HG03442 (cell line): Measurements from ENCODE around the gene C3orf20.
"Not testable (repeated sequence)": the region's sequence is repeated elsewhere in the genome, so short reads cannot be mapped to it uniquely, and the experiment has no call there.

Experiments used
- ATAC-seq: cut with Tn5 transposase; IDR thresholded peaks from one replicate; pipeline ENCODE4 v1.9.1; 2021; ENCODE audit warnings: mild to moderate bottlenecking, moderate library complexity; ENCODE audit not compliant: unreplicated experiment

The C3orf20 gene

GRCh38 chr3:14793858-14794234 is 118.9 kb downstream of the C3orf20 start:
- no peak for ATAC-seq

DNA sequence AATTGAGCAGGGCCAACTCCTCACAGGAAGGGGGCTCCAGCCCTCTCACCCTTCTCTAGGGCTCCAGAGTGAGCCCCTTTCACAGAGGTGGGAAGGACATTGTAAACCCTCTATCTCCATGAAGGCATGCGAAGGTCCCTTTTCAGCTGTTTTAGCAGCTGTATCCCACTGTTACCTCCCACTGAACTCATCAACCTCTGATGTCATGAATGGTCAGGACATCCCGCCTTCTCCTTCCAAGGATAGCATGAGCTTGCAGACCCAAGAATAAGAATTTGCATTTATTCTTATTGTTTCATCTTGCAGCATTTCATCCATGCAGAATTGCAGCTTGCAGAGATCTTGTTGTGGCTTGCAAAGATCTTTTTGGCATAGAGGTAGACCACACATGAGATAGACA is 119.5 kb downstream of the C3orf20 start:
- no peak for ATAC-seq

- no peak for ATAC-seq
These were observed 121.1 kb downstream of the C3orf20 start for GRCh38 chr3:14795996-14796395.

- ATAC-seq: no peak
These were observed 121.6 kb downstream of the C3orf20 start for GRCh38 chr3:14796403-14797077.

DNA sequence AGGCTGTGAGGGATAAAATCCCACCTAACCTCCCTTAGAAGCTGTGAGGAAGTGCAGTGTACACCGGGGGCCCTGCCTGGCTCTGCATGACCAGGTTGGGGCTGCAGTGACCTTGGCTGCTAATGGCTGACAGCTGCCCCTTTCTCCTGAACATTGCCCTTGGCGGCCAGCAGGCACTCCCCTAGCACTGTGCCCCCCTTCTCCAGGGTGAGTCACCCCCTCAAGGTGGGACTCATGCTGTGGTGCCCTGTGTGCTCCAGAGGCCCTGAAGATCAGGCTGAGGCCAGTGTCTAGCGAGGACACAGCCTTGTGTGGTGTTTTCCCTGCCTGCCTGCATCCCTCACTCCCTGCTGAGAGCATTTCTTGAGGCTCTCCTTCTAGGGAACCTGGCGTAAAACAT is 122.8 kb downstream of the C3orf20 start:
- ATAC-seq: no peak

GRCh38 chr3:14798231-14798630 is 123.3 kb downstream of the C3orf20 start:
- ATAC-seq: no peak

- ATAC-seq: no peak
These were observed 124.2 kb downstream of the C3orf20 start for GRCh38 chr3:14799146-14799545.

DNA sequence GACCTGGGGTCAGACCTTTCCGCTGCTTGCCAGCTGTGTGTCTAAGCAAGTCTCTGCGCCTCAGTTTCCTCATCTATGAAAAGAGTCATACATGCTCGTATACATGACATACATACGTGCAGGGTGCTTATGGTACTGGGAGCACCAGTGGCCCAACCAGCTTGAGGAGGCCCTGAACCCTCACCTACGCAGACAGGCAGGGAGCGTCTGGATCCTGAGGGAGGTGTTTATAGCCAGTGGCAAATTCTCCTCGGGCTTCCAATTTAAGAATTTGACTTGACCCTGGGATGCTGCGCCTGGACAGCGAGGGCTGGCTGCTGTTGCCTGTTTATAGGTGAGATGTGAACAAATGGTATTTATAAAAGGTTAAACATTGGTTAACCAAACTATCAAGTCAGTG is 126.1 kb downstream of the C3orf20 start:
- ATAC-seq: no peak

DNA sequence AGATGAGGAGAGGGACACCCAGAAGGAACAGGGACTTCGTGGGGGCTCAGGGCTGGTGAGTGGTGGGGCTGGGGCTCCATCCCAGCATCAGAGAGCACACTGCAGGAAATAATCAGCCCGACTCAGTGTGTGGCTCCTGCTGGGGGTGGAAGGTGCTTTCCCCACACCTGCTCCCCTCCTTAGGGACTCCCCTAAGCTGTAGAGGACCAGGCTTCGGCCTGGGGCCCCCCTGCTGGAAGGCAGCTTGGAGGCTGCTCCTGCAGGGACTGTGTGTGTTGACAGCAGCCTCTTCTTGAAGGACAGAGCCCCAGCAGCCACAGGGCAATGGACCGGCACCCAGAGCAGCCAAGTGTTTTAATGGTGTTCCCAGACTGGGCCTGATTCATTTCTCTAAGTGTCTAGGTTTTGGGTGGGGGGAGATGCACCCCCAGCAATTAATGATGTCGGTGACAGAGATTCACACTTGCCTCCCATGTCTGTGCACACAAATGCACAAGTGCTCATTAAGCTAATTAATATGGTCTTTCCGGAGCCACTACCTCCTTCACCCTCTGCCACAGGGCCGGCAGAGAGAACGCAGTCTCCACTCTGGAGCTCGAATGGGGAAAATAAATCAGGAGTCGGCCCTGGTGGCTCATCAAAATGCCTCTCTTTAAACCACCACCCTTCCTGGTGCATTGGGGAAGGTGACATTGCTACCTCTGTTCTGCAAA is 126.9 kb downstream of the C3orf20 start:
- no peak for ATAC-seq

- no peak for ATAC-seq
These were observed 127.4 kb downstream of the C3orf20 start for GRCh38 chr3:14802381-14802731.

DNA sequence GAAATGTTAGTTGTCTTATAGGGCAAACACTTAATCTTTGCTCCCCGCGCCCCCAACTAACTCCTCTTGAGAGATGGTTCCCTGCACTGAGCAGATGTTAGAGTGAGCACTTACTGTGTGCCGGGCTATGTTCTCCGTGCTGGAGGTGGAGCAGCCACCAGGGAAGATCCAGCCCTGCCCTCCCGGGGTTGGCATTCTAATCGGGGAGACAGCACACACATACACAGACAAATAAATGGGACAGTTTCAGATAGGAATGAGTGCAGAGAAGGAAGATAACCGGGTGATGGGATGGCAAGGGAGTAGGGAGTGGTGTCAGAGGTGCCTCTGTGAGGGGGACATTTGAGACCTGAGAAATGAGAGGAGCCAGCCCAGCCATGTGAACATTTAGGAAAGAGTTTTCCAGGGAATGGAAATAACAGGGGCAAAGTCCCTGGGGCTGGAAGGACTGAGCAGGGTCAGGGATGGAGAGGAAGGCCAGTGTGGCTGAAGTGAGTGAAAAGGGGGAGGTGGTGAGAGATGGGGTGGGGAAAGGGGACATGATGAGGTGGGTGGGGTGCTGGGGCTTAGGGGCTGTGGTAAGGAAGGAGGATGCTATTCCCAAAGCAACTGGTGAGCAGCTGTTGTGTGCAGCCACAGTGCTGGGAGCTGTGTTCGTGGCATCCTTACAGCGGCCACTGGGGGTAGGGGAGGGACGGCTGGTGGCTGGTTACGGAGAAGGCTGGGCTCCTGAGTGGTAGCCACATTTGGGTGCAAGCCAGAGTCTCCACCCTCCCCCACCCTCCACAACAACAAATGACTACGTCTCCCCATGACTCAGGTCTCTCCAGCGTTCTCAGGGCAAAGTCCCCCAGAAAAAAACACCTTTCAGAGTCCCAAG is 128.4 kb downstream of the C3orf20 start:
- ATAC-seq: no peak

DNA sequence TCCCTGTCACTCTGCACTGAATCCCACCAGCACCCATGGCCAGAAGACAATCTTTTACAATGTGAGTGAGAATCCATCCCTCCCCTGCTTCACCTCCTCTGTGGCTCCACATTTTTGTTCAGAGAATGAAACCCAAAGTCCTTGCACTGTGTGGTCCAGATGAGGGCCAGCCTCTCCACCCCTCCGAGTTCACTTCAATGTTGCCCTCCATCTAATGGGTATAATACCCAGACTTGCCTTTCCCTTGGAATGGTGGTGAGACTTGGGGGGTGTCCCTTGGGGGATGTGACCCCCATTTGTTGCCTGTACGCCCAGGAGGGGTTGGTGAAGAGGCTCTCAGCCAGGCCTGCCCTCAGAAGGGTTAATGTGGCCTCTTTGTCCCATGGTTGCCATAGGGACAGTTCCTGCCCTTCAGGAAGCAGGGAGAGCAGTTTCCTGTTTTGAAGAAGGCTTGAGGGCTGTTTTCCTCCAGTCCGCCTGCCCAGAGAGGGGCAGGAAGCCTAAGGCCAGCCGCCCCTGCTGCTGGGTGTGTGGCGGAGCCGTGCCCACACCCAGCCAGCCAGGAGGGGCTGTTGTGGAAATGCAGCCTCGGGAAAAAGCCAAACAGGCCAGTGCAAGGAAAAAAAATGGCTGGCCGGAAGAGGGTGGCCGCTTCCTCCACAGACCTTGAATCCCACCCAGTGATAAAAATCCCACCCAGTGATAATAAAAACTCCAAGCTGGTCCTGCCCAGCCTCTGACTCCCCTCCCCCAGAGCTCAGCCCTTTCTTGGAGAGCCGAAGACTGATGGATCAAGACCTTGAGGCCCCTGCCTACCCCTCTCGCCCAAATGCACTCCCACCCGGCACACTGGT is 129.3 kb downstream of the C3orf20 start:
- no peak for ATAC-seq

DNA sequence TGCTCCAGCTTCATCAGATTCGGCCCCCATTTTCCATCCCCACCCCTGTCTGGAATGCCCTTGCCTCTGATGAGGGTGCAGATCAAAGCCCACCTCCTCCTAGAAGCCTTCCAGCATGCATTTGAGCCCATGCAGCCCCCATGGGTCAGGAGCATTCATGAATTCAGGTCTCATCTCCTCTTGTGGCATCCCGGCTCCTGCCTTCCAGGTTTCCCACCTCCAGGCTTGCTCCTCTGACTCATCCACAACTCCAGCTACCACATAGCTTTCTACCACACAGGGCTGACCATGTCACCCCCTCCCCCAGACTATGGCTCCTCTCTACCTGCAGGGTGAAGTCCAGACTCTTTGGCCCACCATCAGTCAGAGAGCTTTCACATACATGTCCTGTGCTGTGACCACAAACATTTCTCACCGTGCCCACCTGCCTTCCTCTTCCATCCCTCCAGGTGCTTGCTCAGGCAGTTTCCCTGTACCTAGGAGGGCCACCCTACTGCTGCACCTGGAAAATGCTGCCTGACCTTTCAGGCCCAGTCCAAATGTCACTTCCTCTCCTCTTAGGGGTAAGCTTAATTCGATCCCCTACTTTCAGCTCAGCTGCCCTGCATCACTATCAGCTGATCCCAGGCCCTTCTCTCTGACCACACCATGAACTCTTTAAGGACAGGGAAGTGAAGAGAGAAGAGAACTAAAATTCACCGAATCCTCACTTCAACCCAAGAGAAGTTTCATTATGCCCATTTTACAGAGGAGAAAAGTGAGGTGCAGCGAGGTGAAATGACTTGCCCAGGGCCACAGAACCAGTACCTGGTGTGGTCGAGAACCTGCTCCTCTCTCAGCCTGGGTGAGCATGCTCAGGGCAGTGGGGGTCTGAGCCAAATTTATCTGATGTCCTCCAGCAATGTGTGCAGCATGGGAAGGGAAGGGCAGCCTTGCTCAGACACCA is 130.2 kb downstream of the C3orf20 start:
- ATAC-seq: no peak

GRCh38 chr3:14805961-14806537 is 131.1 kb downstream of the C3orf20 start:
- ATAC-seq: no peak

DNA sequence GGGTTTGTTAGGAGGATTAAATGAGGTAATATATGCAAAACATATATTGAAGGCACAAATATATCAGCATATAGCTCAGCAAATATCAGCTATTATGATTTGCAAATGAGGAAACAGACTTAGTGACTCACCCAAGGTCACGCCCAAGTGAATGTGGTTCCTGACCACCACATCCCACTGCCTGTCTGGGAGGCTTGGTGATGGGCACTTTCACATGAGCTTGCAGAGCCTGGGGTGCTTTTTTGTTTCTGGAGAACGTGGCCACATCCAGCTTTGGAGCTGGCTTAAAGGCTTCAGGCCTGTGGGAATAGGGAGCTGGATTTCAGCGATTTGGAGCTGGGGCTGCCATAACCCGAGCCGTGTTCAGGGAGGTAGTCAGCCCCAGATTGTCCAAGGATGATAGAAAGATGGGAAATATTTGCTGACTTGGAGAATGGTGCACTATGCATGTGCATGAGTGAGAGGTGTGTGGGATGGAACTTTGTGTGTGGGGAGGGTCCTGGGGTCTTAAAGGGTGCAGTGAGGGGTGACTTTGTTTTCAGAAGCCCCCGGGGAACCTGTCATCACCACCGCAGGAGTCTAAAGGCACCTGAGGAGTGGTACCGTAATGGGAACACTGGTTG is 131.8 kb downstream of the C3orf20 start:
- no peak for ATAC-seq

DNA sequence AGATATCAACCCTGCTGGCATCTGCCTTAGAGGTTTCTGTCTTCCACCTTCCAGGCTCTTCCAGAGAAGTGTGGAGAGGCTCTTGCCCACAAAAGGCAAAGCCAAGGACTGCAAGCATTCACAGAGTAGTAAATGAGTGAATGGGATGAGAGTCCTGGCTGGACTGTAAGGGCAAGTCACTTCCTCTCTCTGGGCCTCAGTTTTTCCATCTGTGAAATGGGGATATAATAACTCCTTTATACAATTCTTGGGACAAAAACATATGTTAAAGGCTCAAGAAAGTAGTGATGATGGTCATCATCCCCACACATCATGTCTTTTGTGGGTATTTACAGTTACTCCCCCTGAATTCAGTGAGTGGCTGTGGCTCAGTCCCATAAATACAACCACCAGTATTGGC is 133.1 kb downstream of the C3orf20 start:
- ATAC-seq: no peak

GRCh38 chr3:14808502-14809266 is 133.7 kb downstream of the C3orf20 start:
- no peak for ATAC-seq

GRCh38 chr3:14809611-14810010 is 134.7 kb downstream of the C3orf20 start:
- ATAC-seq: not testable (repeated sequence)
